Measurements from ENCODE around the gene CSTA. TPM values are rescaled to one million over a fixed set of nuclear protein-coding genes. Genes with fewer than 3 reads are reported as not detected.

The CSTA gene
- total and polyA plus RNA-seq, 2 of the 8 experiments (the other 6 are each of a cell fraction or from before 2014, with no cell fraction given), result not detected

- Histone ChIP-seq H4K5ac (ENCODE audit: insufficient read length, low read depth, low read length) (no peak overlapping the region), H3K79me1 (ENCODE audit: low read depth, low read length) (no peaks in the 10 kb centered on the region), H3K36me3 (ENCODE audit: control insufficient read depth in 2 of 4, insufficient read depth in 4 of 4, low read length in 3 of 4) (no peaks in the 10 kb centered on the region), H2AFZ (ENCODE audit: low read length) (no peak overlapping the region), H3K9ac (replicated peaks in 1 of 4; ENCODE audit: extremely low read depth in 1 of 4, low read depth in 3 of 4, low read length in 3 of 4) (no peak overlapping the region), H3K9me3 (ENCODE audit: insufficient read depth in 2 of 2, low read depth in 1 of 2, low read length in 1 of 2) (peaks cover 0 to 5% of the 10 kb centered on the region in 2 experiments; a peak in 1 of 4 replicates), H4K91ac (replicated peaks; ENCODE audit: insufficient read length, low read length) (no peak overlapping the region), H3K79me2 (ENCODE audit: control insufficient read depth in 1 of 2, insufficient read depth in 2 of 2, low read length in 2 of 2) (no peaks in the 10 kb centered on the region), H3K4me1 (replicated peaks in 1 of 4; ENCODE audit: control insufficient read depth in 3 of 4, insufficient read depth in 4 of 4, low read length in 3 of 4) (no peaks in the 10 kb centered on the region), H2BK12ac (ENCODE audit: low read depth, low read length) (no peak overlapping the region), H2BK120ac (replicated peaks; ENCODE audit: low read depth, low read length) (no peak overlapping the region), H2BK20ac (ENCODE audit: low read length) (no peak overlapping the region), H4K8ac (ENCODE audit: extremely low read depth, insufficient read depth, low read length) (no peak overlapping the region), H3K23me2 (ENCODE audit: low read depth, low read length) (no peaks in the 10 kb centered on the region), H3K4ac (replicated peaks; ENCODE audit: insufficient read length, low read depth, low read length) (no peak overlapping the region), H3K4me3 (ENCODE audit: extremely low read depth in 1 of 4, insufficient read depth in 2 of 4, low read depth in 3 of 4, low read length in 4 of 4) (no peak overlapping the region), H3K56ac (replicated peaks; ENCODE audit: insufficient read length, low read depth, low read length) (no peak overlapping the region), H2AK5ac (ENCODE audit: low read depth, low read length) (no peak overlapping the region), H3K14ac (ENCODE audit: insufficient read length) (no peak overlapping the region), H3K23ac (ENCODE audit: insufficient read length) (no peak overlapping the region), H3K27me3 (replicated peaks in 1 of 4; ENCODE audit: control insufficient read depth in 3 of 4, extremely low read depth in 1 of 4, insufficient read depth in 3 of 4, low read length in 3 of 4) (no peaks in the 10 kb centered on the region), H4K20me1 (replicated peaks in 1 of 2; ENCODE audit: control insufficient read depth in 1 of 2, insufficient read depth in 2 of 2, low read length in 2 of 2) (no peaks in the 10 kb centered on the region), H2BK5ac (ENCODE audit: low read depth, low read length) (no peak overlapping the region), H2BK15ac (ENCODE audit: low read length) (no peak overlapping the region), H3K27ac (ENCODE audit: low read depth, low read length) (no peak overlapping the region), H3K18ac (ENCODE audit: extremely low read depth, low read length) (no peak overlapping the region), H3K4me2 (ENCODE audit: insufficient read depth in 1 of 2, low read depth in 2 of 2, low read length in 2 of 2) (no peak overlapping the region)
- WGBS, 2 experiments (ENCODE audit: extremely low coverage in 1 of 2, insufficient coverage in 1 of 2, insufficient read length in 1 of 2, insufficient replicate concordance in 2 of 2, low coverage in 1 of 2, low lambda C conversion rate in 2 of 2, missing lambda C conversion rate in 1 of 2), result 93% methylated on average over 5 of the region's 5 CpGs; no CpG with 5 or more reads in 1 of the 2 experiments
- DNase-seq (ENCODE audit: low read depth in 1 of 2, low spot score in 2 of 2) (no peak), FAIRE-seq (no peak)
- POLR2A ChIA-PET (ENCODE audit: partially characterized antibody), result no interaction called here
- TF ChIP-seq SP2 (IDR thresholded peaks at IDR 0.05; ENCODE audit: low read length) (no peak), HDAC6 (IDR thresholded peaks at IDR 0.05; ENCODE audit: low read depth, low read length) (no peak), POU5F1 (IDR thresholded peaks at IDR 0.05; ENCODE audit: low read depth, low read length) (no peak), EGR1 (IDR thresholded peaks at IDR 0.05; ENCODE audit: borderline replicate concordance, low read depth, low read length) (no peak), FOSL1 (IDR thresholded peaks at IDR 0.05; ENCODE audit: insufficient read depth, low read depth, low read length) (no peak), SIN3A (conservative IDR thresholded peaks at IDR 0.05 in 1 of 2, IDR thresholded peaks at IDR 0.05 in 1 of 2; ENCODE audit: low read depth in 1 of 2, low read length in 2 of 2) (no peak), SP1 (IDR thresholded peaks at IDR 0.05; ENCODE audit: low read depth, low read length) (no peak), JUND (IDR thresholded peaks at IDR 0.05; ENCODE audit: low read length) (no peak)
- CTCF ChIA-PET (ENCODE audit: partially characterized antibody), result interaction anchor here (1.2 to 1.8 kb wide), 2 partner anchors 15 to 23 kb away, joined by 3 to 5 read pairs; no protein-coding TSS in a partner anchor
These were observed 2.7 kb upstream of the CSTA start for GRCh38 chr3:122322095-122323075.

Data from H1 (cell line).